HEK293 (cell line): ENCODE results near the gene ENO2.

Source experiments
- CTCF ChIA-PET: fragments of 350-600 bp; formaldehyde crosslinking; extraction: SDS; loops from one replicate; lab custom pipeline; 2021; ENCODE audit warnings: antibody characterized with exemption; lab: Yijun Ruan, JAX
- POLR2A ChIA-PET: fragments of 300-600 bp; formaldehyde crosslinking; extraction: SDS; loops from one replicate; lab custom pipeline; 2020; ENCODE audit warnings: antibody characterized with exemption, inconsistent platforms; lab: Yijun Ruan, JAX
- H3K27ac ChIP-seq: fragments of 200-500 bp; sonication (Bioruptor generic); 2 replicates; pipeline ENCODE4 v1.5.1; 2014; ENCODE audit warnings: low read depth, low read length, control low read depth, inconsistent platforms; ENCODE audit errors: extremely low read depth
- H3K36me3 ChIP-seq, 2 experiments: fragments of 200-500 bp in 1 of 2; sonication (Bioruptor generic) in 1 of 2; 1 replicate in 1 of 2; 2 replicates in 1 of 2; pipeline ENCODE4 v1.5.1; 2014 to 2017; ENCODE audit warnings: inconsistent platforms in 2 of 2, low read length in 2 of 2; ENCODE audit not compliant: control insufficient read depth in 2 of 2, insufficient read depth in 1 of 2
- H3K4me1 ChIP-seq: fragments of 200-500 bp; sonication (Bioruptor generic); 2 replicates; pipeline ENCODE4 v1.5.1; 2014; ENCODE audit warnings: mild to moderate bottlenecking, low read length, inconsistent platforms; ENCODE audit not compliant: control insufficient read depth, insufficient read depth
- H3K4me3 ChIP-seq: 2 replicates; pipeline ENCODE4 v1.5.1; 2011; ENCODE audit warnings: low read depth, mild to moderate bottlenecking, control low read depth, low read length, moderate library complexity
- H3K9me3 ChIP-seq: fragments of 200-500 bp; sonication (Bioruptor generic); 2 replicates; pipeline ENCODE4 v1.5.1; 2014; ENCODE audit warnings: low read depth, low read length, inconsistent platforms; ENCODE audit not compliant: control insufficient read depth, insufficient read depth
- GLIS1 ChIP-seq: fragments of 450-650 bp; formaldehyde crosslinking; IDR thresholded peaks from 2 replicates; pipeline ENCODE4 v1.5.1; 2016; ENCODE audit warnings: missing biosample characterization, missing genetic modification characterization
- KLF17 ChIP-seq: fragments of 450-650 bp; formaldehyde crosslinking; IDR thresholded peaks from 2 replicates; pipeline ENCODE4 v1.5.1; 2016; ENCODE audit warnings: missing biosample characterization, missing genetic modification characterization
- KLF9 ChIP-seq: fragments of 450-650 bp; formaldehyde crosslinking; IDR thresholded peaks from 2 replicates; pipeline ENCODE4 v1.5.1; 2016; ENCODE audit warnings: missing biosample characterization, missing genetic modification characterization, low read depth
- TRIM28 ChIP-seq: IDR thresholded peaks from 2 replicates; pipeline ENCODE4 v1.6.1; 2011; ENCODE audit warnings: low read length, control low read depth, borderline replicate concordance
- TSHZ1 ChIP-seq: fragments of 450-650 bp; formaldehyde crosslinking; IDR thresholded peaks from 2 replicates; pipeline ENCODE4 v1.5.1; 2016; ENCODE audit warnings: missing biosample characterization, missing genetic modification characterization, borderline replicate concordance
- ZFP3 ChIP-seq: fragments of 450-650 bp; formaldehyde crosslinking; IDR thresholded peaks from 2 replicates; pipeline ENCODE4 v1.5.1; 2016; ENCODE audit warnings: low read depth, missing biosample characterization, missing genetic modification characterization
- ZFP37 ChIP-seq: fragments of 450-650 bp; formaldehyde crosslinking; IDR thresholded peaks from 2 replicates; pipeline ENCODE4 v1.5.1; 2016; ENCODE audit warnings: missing biosample characterization, missing genetic modification characterization
- ZFP41 ChIP-seq: fragments of 450-650 bp; formaldehyde crosslinking; IDR thresholded peaks from 2 replicates; pipeline ENCODE4 v1.5.1; 2016; ENCODE audit warnings: missing biosample characterization, missing genetic modification characterization, borderline replicate concordance
- ZNF18 ChIP-seq: fragments of 450-650 bp; formaldehyde crosslinking; IDR thresholded peaks from 2 replicates; pipeline ENCODE4 v1.5.1; 2016; ENCODE audit warnings: missing biosample characterization, missing genetic modification characterization
- ZNF354C ChIP-seq: fragments of 450-650 bp; formaldehyde crosslinking; IDR thresholded peaks from 2 replicates; pipeline ENCODE4 v1.5.1; 2016; ENCODE audit warnings: missing biosample characterization, missing genetic modification characterization, low read depth, borderline replicate concordance
- ZNF366 ChIP-seq: fragments of 450-650 bp; formaldehyde crosslinking; conservative IDR thresholded peaks from 2 replicates; pipeline ENCODE4 v1.5.1; 2016; ENCODE audit warnings: missing biosample characterization, missing genetic modification characterization
- ZNF394 ChIP-seq: fragments of 450-650 bp; formaldehyde crosslinking; IDR thresholded peaks from 2 replicates; pipeline ENCODE4 v1.5.1; 2016; ENCODE audit warnings: missing biosample characterization, missing genetic modification characterization, mild to moderate bottlenecking, moderate library complexity, borderline replicate concordance
- ZNF416 ChIP-seq: fragments of 450-650 bp; formaldehyde crosslinking; IDR thresholded peaks from 2 replicates; pipeline ENCODE4 v1.5.1; 2016; ENCODE audit warnings: missing biosample characterization, missing genetic modification characterization
- ZNF510 ChIP-seq: fragments of 450-650 bp; formaldehyde crosslinking; IDR thresholded peaks from 2 replicates; pipeline ENCODE4 v1.5.1; 2018; ENCODE audit warnings: mild to moderate bottlenecking, missing genetic modification characterization, missing biosample characterization; ENCODE audit not compliant: insufficient replicate concordance
- ZNF692 ChIP-seq: fragments of 450-650 bp; formaldehyde crosslinking; IDR thresholded peaks from 2 replicates; pipeline ENCODE4 v1.5.1; 2016; ENCODE audit warnings: missing biosample characterization, missing genetic modification characterization
- ZSCAN30 ChIP-seq: fragments of 450-650 bp; IDR thresholded peaks from 2 replicates; pipeline ENCODE4 v1.5.1; 2018; ENCODE audit warnings: missing biosample characterization, mild to moderate bottlenecking, missing genetic modification characterization, moderate library complexity
- TF ChIP-seq, protein P1 (sequence below): fragments of 450-650 bp; formaldehyde crosslinking; IDR thresholded peaks from 2 replicates; pipeline ENCODE4 v1.5.1; 2017; ENCODE audit warnings: missing biosample characterization, missing genetic modification characterization
- TF ChIP-seq, protein P2 (sequence below): fragments of 450-650 bp; formaldehyde crosslinking; IDR thresholded peaks from 2 replicates; pipeline ENCODE4 v1.5.1; 2016; ENCODE audit warnings: missing biosample characterization, missing genetic modification characterization
- TF ChIP-seq, protein P3 (sequence below): fragments of 450-650 bp; formaldehyde crosslinking; IDR thresholded peaks from 2 replicates; pipeline ENCODE4 v1.5.1; 2016; ENCODE audit warnings: missing biosample characterization, missing genetic modification characterization

The ENO2 gene

GRCh38 chr12:6946033-6946919 is 31.9 kb downstream of the ENO2 start:
- peaks cover 14% of the 10 kb centered on the region for H3K4me1 ChIP-seq
- H3K36me3 ChIP-seq, result peaks cover 0 to 15% of the 10 kb centered on the region in 2 experiments; a peak in 1 of 3 replicates
- ChIA-PET CTCF (interaction anchor here (0.6 to 6.8 kb wide), 17 partner anchors 8 to 198 kb away, joined by 3 to 138 read pairs (median 8); partner anchors contain the start of genes C1R and SPSB2), POLR2A (interaction anchor here (0.6 to 4.9 kb wide), 28 partner anchors 9 to 412 kb away, joined by 3 to 99 read pairs (median 5); partner anchors contain the start of genes C1RL, CDCA3, GAPDH and LPCAT3)
- peak overlapping the region; percentile 53 for H3K4me3 ChIP-seq
- peak overlapping the region; percentile 50 for H3K27ac ChIP-seq
- H3K9me3 ChIP-seq, result no peaks in the 10 kb centered on the region
- TF ChIP-seq ZNF416 (no peak), ZSCAN30 (peak; percentile 44), ZFP3 (tag by site-specific recombination) (no peak), ZNF394 (tag by site-specific recombination) (peak; percentile 9; the same call in 1 of the 2 replicates), TRIM28 (0 out of 2 replicates have a peak, but pooled peaks have one; percentile 51), TSHZ1 (tag by site-specific recombination) (no peak), KLF9 (tag by site-specific recombination) (peak; percentile 78), ZNF354C (tag by site-specific recombination) (no peak), ZFP41 (tag by site-specific recombination) (no peak), GLIS1 (tag by site-specific recombination) (peak; percentile 71), KLF17 (tag by site-specific recombination) (no peak), ZFP37 (tag by site-specific recombination) (no peak), ZNF510 (tag by site-specific recombination) (no peak), ZNF692 (no peak), ZNF366 (tag by site-specific recombination) (no peak), ZNF18 (tag by site-specific recombination) (peak; percentile 74; the same call in 1 of the 2 replicates)
- TF ChIP-seq, protein P1, sequence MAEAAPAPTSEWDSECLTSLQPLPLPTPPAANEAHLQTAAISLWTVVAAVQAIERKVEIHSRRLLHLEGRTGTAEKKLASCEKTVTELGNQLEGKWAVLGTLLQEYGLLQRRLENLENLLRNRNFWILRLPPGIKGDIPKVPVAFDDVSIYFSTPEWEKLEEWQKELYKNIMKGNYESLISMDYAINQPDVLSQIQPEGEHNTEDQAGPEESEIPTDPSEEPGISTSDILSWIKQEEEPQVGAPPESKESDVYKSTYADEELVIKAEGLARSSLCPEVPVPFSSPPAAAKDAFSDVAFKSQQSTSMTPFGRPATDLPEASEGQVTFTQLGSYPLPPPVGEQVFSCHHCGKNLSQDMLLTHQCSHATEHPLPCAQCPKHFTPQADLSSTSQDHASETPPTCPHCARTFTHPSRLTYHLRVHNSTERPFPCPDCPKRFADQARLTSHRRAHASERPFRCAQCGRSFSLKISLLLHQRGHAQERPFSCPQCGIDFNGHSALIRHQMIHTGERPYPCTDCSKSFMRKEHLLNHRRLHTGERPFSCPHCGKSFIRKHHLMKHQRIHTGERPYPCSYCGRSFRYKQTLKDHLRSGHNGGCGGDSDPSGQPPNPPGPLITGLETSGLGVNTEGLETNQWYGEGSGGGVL, result no peak
- TF ChIP-seq, protein P2, sequence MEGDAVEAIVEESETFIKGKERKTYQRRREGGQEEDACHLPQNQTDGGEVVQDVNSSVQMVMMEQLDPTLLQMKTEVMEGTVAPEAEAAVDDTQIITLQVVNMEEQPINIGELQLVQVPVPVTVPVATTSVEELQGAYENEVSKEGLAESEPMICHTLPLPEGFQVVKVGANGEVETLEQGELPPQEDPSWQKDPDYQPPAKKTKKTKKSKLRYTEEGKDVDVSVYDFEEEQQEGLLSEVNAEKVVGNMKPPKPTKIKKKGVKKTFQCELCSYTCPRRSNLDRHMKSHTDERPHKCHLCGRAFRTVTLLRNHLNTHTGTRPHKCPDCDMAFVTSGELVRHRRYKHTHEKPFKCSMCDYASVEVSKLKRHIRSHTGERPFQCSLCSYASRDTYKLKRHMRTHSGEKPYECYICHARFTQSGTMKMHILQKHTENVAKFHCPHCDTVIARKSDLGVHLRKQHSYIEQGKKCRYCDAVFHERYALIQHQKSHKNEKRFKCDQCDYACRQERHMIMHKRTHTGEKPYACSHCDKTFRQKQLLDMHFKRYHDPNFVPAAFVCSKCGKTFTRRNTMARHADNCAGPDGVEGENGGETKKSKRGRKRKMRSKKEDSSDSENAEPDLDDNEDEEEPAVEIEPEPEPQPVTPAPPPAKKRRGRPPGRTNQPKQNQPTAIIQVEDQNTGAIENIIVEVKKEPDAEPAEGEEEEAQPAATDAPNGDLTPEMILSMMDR, result peak; percentile 27; the same call in 1 of the 2 replicates
- TF ChIP-seq, protein P3, sequence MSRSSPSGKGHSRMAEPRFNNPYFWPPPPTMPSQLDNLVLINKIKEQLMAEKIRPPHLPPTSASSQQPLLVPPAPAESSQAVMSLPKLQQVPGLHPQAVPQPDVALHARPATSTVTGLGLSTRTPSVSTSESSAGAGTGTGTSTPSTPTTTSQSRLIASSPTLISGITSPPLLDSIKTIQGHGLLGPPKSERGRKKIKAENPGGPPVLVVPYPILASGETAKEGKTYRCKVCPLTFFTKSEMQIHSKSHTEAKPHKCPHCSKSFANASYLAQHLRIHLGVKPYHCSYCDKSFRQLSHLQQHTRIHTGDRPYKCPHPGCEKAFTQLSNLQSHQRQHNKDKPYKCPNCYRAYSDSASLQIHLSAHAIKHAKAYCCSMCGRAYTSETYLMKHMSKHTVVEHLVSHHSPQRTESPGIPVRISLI (tag by site-specific recombination), result no peak
